HG03520 (cell line): ENCODE results near the gene MYOCD.

ENCODE experiments used
- ATAC-seq: cut with Tn5 transposase; IDR thresholded peaks from one replicate; pipeline ENCODE4 v1.9.1; 2021; ENCODE audit warnings: mild to moderate bottlenecking, moderate library complexity; ENCODE audit not compliant: unreplicated experiment

The MYOCD gene

GRCh38 chr17:12642034-12642433 is 23.7 kb upstream of the MYOCD start:
- no peak for ATAC-seq

DNA sequence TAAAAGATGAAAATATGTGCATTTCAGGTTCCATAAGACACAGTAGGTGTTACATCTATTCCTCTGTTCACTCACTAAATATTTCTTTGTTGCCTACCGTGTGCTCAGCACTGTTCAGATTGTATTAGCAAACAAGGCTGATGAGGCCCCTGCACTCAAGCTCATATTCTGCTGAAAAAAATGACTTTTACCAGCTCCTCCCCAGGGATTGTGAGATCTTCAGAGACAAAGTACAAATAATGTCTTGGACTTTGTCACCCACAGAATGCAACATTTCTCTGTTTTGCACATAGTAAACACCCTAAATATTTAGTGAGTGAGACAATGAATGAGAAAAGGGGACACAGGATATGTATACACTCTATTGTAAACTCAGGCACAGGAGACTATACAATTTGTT is 21.9 kb upstream of the MYOCD start:
- no peak for ATAC-seq

DNA sequence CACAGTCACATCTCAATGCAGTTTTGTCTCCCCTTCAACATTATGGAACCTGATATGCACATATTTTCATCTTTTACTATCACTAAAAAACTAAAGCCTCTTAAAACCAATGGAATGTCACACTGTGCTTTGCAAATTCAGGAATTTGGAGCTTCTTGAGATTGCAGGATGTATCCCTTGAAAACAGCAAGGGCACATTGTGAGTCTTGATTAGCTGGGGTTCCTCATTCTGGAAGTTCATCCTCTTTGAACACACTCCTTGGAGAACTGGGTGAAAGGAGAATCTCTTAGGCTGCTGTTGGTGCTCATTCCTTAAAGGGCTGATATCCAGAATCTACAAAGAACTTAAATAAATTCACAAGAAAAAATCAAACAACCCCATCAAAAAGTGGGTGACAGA is 21.1 kb upstream of the MYOCD start:
- ATAC-seq: no peak

DNA sequence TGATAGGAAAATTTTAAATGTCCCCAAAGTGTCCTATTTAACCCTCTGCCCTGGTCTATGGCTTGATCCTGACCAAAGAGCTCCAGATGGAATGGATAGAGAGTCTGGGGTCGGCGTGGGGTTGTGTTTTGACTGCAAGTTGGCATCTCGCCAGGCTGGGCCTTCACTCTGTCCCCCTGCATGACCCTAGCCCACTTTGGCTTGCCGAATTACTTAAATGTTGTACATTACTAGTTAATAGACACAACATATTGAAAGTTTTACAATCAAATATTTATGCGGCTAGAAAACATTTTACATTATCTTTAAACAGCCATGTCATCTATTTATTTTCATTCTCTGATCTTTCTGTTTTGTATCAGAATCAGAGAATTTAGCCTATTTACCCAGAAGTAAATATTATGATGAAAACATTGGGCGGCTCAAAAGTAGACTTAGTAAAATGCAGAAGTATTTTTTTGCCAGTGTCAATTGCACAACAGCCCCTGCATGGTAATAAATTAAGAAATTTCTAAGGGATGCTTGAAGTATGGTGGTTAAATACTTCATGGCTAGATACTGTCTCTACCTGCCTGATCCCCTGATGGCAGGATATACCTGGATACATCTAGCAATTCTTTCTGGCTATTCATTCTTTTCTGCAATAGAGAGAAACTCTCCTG is 18.8 kb upstream of the MYOCD start:
- ATAC-seq: no peak

DNA sequence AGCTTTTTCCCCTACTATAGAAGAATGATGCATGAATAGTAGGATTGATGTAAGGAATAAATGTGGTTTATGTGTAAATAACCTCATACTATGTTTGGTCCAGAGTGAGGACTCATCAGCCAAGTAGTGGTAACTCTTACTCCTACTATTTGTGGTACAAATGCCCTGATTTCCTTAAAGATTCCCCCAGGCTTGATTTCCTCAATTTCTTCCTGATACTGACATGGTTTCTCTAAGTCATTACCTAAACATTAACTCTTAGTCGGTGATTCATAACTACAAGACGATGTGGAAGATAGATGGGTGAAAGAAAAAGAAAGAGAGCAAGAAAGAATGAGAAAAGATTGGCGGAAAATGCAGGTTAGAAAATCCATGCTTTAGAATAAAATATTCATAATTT is 17.2 kb upstream of the MYOCD start:
- ATAC-seq: no peak

DNA sequence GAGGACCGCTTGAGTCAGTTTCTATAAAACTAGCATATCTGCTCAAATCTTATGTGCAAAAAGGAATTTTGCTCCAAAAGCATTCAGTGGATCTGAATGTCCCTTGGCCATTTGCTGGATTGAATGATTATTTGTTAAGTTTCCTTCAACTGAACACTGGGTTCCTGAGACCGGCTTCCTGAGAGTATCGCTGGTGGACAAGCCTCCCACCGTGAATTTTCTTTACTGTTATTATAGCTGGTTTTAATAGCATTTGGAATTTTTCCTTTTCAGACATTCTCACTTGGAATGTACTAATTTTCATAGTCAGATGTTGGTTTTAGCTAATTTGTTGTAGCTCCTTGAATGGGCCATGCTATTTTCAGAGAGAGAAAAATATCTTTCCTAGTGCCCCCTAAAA is 9.8 kb upstream of the MYOCD start:
- ATAC-seq: no peak

DNA sequence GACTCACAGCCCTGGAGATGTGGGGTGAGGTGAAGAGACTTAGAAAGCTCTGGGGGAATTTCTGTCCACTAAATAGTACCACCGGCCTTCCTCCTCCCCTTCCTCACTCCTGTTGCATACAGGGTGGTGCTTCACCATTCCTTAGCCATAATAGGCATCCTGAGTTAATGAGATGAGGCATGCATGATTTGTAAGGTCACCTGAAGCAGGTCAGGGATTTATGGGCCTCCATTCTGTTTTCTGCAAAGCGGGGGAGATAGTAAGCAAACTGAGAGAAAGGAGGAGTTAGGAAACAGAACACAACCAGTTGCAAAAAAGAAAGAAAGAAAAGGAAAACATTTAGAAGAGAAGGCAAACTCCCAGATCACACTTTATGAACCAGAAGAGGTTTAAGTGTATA is 9.3 kb upstream of the MYOCD start:
- no peak for ATAC-seq

DNA sequence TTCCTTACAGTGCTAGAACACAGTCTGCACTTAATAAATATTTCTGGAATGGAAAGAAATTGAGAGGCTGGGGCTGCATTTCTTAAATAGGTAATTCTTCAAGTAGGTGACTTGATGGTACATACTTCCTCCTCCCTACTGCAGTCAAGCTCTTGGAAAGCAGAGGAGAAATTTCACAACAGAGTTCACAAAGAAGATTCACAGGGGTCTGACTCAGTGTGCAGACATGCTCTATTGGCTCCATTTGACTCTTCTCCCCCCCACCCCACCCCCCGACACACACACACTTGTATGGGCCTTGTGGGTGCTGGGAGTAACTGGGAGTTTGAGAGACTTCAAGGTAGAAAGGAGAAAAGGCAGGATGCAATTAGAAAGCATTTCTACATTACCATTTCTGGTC is 6.2 kb upstream of the MYOCD start:
- no peak for ATAC-seq

DNA sequence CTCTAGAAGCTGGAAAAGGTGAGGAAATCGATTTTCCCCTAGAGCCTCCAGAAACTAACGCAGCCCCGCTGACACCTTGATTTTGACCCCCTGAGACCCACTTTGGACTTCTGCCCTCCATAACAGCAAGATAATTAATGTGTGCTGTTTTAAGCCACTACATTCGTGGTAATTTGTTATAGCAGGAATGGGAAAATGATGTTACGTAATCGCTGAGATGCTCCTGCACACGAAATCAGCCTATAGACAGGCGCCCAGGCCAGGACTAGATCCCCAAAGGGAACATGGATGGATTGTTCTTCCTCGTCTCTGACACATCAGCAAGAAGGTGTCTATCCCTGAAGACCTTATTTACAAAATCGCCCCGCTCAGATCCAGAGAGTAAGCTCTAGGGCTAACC is 1.4 kb upstream of the MYOCD start:
- no peak for ATAC-seq

GRCh38 chr17:12664894-12665262 is 812 bp upstream of the MYOCD start:
- ATAC-seq: no peak

- ATAC-seq: no peak
These were observed 1.0 kb downstream of the MYOCD start for GRCh38 chr17:12666718-12667117.

DNA sequence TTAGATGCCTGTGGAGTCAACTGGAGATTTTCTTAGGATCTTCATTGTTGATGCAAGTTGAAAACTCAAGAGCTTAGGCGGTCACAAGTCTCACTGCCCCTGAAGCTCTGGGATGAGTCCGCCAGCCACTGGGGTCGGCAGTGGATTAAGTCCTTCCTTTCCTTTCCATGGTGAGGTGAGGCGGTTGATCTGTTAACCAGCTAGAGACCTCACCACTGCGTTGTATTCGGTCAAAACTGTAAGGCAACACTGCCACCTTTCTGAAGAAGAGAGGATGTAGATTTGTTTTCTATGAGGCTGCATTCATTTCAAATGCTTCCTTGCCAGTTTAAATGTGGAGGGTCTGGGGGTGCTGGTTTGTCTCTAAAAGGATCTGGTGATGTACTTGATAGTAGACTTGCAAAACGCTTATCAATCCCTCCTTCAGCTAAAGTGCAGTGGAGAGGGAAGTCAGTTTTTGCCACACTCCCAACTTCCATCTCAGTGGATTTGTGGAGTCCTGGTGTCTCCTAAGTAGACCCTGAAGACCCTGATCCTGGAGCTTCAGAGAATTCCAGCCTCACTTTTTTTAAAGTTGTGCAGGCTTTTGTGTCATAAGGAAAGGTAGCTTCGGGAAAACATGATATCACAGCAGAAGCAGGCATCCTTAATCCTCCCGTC is 1.7 kb downstream of the MYOCD start:
- no peak for ATAC-seq

DNA sequence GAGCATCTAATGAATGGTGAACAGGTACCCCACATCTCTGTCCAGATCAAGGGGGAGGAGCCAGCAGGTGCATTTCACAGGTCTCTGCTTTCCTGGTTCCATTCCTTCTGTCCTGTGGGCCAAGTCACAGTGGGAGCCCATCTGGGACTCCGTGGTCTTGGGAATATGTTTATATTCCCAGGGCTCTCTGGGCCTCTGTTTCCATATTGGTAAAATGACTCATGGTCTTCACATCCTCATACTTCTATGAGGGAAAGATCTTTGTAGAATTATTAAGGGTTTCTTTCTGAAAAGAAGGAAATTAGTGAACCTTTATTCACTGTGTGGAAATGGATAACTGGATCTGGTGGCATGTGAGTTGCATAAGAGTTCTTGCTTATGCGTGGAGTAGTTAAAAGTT is 6.2 kb downstream of the MYOCD start:
- ATAC-seq: no peak

GRCh38 chr17:12672947-12673346 is 7.3 kb downstream of the MYOCD start:
- no peak for ATAC-seq

DNA sequence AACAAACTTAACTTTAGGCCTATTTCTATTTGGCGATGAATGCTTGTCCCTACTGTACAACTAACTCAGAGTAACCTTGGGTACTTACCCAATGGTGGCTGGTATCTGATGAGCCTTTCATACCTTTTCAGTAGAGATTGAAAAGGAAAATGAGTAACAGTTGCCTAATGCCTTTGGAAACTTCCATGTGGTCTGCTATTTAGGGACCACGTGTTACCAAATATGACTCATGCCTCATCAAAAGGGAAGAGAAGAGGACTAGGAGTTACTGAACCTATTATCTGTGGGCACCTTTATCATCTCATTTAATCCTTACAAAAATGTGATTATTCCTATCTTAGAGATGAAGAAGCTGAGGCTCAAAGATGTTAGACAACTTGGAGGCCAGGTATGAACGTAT is 8.1 kb downstream of the MYOCD start:
- no peak for ATAC-seq

DNA sequence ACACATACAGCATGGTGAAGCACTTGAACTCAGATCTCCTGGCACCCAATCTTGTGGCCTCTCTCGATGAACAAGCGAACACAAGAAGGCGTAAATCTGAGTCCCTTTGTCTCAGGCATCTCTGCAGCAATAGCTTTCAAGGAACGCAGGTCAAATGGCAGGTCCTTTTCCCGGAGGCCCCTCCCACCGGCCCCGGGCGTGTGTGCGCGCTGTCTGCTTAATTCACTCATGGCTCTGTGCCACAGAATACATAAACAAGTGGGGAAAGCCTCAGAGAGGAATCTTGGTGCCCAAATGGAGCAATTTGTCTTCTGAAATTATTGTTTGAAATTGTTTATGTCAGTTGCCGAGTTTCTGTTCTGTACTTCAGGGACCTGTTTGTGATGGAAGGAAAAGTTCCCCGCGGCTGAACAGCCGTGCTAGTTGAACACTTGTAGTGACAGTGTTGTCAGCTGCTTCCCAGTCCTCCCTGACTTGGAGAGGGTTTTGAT is 14.8 kb downstream of the MYOCD start:
- no peak for ATAC-seq

DNA sequence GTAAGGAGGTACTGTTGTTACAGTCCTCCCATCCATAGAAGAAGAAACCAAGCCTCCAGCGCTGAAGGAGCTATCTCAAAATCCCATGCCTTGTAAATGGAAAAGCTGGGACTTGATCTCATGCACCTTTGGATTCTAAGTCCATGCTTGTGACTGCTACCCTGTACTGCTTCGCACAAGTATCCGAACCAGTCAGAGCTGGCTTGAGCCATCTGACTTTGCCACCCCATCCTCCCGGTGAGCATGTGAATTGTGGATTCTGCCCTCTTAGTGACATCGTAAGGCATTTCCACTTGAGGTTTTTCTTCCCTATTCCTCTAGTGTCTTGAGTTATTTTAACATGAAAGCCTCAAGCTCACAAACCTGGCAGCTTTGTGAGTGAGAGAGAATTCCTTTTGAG is 15.3 kb downstream of the MYOCD start:
- no peak for ATAC-seq

- no peak for ATAC-seq
These were observed 17.6 kb downstream of the MYOCD start for GRCh38 chr17:12683299-12683698.

DNA sequence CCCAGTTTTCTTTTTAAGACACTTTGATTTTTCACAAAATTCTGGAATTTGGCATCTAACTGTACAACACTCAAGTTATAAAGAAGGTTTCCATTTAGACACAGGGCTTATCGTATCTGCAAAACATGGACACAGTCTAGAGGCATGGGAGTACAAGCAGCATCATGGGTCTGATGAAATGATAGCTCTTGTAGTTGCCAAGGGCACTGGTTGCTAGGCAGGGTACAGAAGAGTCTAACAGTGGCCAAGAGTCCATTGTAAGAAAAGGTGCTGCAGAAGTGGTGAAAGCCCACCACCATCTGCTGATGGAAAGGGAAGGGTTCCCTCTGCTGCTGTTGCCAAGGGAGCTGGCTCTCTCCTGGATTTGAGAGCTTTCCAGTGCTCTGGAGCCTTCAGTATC is 20.8 kb downstream of the MYOCD start:
- ATAC-seq: no peak

DNA sequence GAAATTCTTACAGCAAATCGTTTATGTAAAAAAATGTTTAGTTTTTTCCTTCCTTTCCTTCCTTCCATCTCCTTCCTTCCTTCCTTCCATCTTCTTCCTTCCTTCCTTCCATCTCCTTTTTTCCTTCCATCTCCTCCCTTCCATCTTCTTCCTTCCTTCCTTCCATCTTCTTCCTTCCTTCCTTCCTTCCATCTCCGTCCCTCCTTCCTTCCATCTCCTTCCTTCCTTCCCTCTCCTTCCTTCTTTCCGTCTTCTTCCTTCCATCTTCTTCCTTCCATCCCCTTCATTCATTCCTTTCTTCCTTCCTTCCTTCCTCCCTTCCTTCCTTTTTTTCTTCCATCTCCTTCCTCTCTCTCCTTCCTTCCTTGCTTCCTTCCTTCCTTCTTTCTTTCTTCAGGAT is 22.7 kb downstream of the MYOCD start:
- no peak for ATAC-seq

- no peak for ATAC-seq
These were observed 25.5 kb downstream of the MYOCD start for GRCh38 chr17:12691173-12691572.

- ATAC-seq: no peak
These were observed 27.9 kb downstream of the MYOCD start for GRCh38 chr17:12693640-12694039.

- ATAC-seq: no peak
These were observed 40.4 kb downstream of the MYOCD start for GRCh38 chr17:12706070-12706469.
